Esophagus muscularis mucosa (tissue), 3 donors: ENCODE measurements around the gene ABCD4.

ENCODE experiments used
- CTCF ChIP-seq, 3 experiments: fragments of 200-600 bp in 2 of 3; fragments of 450-650 bp in 1 of 3; sonication (generic) in 2 of 3; IDR thresholded peaks; one replicate each; pipeline ENCODE4 v1.5.1; 2017 to 2019; ENCODE audit warnings: antibody characterized with exemption in 3 of 3, mild to moderate bottlenecking in 2 of 3, moderate library complexity in 1 of 3
- POLR2A ChIP-seq: fragments of 450-650 bp; IDR thresholded peaks from one replicate; pipeline ENCODE4 v1.6.1; 2017; ENCODE audit warnings: antibody characterized with exemption, moderate library complexity, mild to moderate bottlenecking, low read depth

- no peak for TF ChIP-seq CTCF (IDR thresholded peaks at IDR 0.05)
- no peak for TF ChIP-seq POLR2A
Observed at GRCh38 chr14:74242021-74242779, 60.5 kb downstream of the ABCD4 start.
